Keratinocyte (primary cell): ENCODE results near the gene IL1RL1. TPM values are rescaled to one million over a fixed set of nuclear protein-coding genes. Genes with fewer than 3 reads are reported as not detected.

Experiments
- DNase-seq: peaks from one replicate; pipeline ENCODE4 v3.0.0-alpha.2; 2011; ENCODE audit warnings: low read depth, missing footprints, low spot score
- FAIRE-seq: peaks from 2 replicates; lab custom pipeline; 2011; peaks lifted over from hg19 to GRCh38; lab: Jason Lieb, UNC
- H2AFZ ChIP-seq: 2 replicates; pipeline ENCODE4 v1.6.0; 2012; ENCODE audit warnings: low read length, control low read depth, inconsistent platforms; ENCODE audit not compliant: control insufficient read depth
- H3K27ac ChIP-seq: 2 replicates; pipeline ENCODE4 v1.5.1; 2011; ENCODE audit warnings: low read length; ENCODE audit not compliant: control insufficient read depth, insufficient read depth
- H3K27me3 ChIP-seq: 3 replicates; pipeline ENCODE4 v1.6.0; 2011; ENCODE audit warnings: low read length; ENCODE audit not compliant: control insufficient read depth, insufficient read depth; ENCODE audit errors: extremely low read depth
- H3K36me3 ChIP-seq, 2 experiments: 2 replicates in 1 of 2; 3 replicates in 1 of 2; pipeline ENCODE4 v1.5.1; 2011; ENCODE audit warnings: low read length in 2 of 2, mild to moderate bottlenecking in 1 of 2; ENCODE audit not compliant: control insufficient read depth in 2 of 2, insufficient read depth in 2 of 2; ENCODE audit errors: extremely low read depth in 1 of 2
- H3K4me1 ChIP-seq: 3 replicates; pipeline ENCODE4 v1.5.1; 2011; ENCODE audit warnings: low read length; ENCODE audit not compliant: control insufficient read depth, insufficient read depth; ENCODE audit errors: extremely low read depth
- H3K4me2 ChIP-seq: 3 replicates; pipeline ENCODE4 v1.6.0; 2011; ENCODE audit warnings: low read depth, low read length; ENCODE audit not compliant: control insufficient read depth, insufficient read depth; ENCODE audit errors: extremely low read depth
- H3K4me3 ChIP-seq, 3 experiments: fragments of 200-600 bp in 1 of 3; sonication (generic) in 1 of 3; 2 replicates in 2 of 3; 3 replicates in 1 of 3; pipeline ENCODE4 v1.5.1; 2011 to 2016; ENCODE audit warnings: low read length in 3 of 3, mild to moderate bottlenecking in 3 of 3, control low read depth in 2 of 3, inconsistent platforms in 1 of 3, low read depth in 1 of 3, mixed read lengths in 1 of 3, mixed run types in 1 of 3, moderate library complexity in 1 of 3; ENCODE audit not compliant: control insufficient read depth in 2 of 3, insufficient read depth in 2 of 3; ENCODE audit errors: extremely low read depth in 1 of 3
- H3K79me2 ChIP-seq: 2 replicates; pipeline ENCODE4 v1.6.0; 2012; ENCODE audit warnings: low read length; ENCODE audit not compliant: control insufficient read depth, insufficient read depth
- H3K9ac ChIP-seq: 3 replicates; pipeline ENCODE4 v1.6.0; 2011; ENCODE audit warnings: low read length; ENCODE audit not compliant: control insufficient read depth, insufficient read depth; ENCODE audit errors: extremely low read depth
- H3K9me1 ChIP-seq: 3 replicates; pipeline ENCODE4 v1.6.0; 2011; ENCODE audit warnings: low read length; ENCODE audit not compliant: control insufficient read depth, insufficient read depth; ENCODE audit errors: extremely low read depth
- H3K9me3 ChIP-seq: 2 replicates; pipeline ENCODE4 v1.5.1; 2012; ENCODE audit warnings: low read depth, low read length; ENCODE audit not compliant: control insufficient read depth
- H4K20me1 ChIP-seq: 3 replicates; pipeline ENCODE4 v1.6.0; 2011; ENCODE audit warnings: low read length; ENCODE audit not compliant: control insufficient read depth, insufficient read depth; ENCODE audit errors: extremely low read depth
- CTCF ChIP-seq, 3 experiments: IDR thresholded peaks in 1 of 3; conservative IDR thresholded peaks in 1 of 3; optimal IDR thresholded peaks in 1 of 3; 2 replicates in 2 of 3; 3 replicates in 1 of 3; pipeline versions ENCODE3 to v1.5.1; 2011; ENCODE audit warnings: low read length in 3 of 3, mild to moderate bottlenecking in 3 of 3, moderate library complexity in 2 of 3, control low read depth in 1 of 3, inconsistent platforms in 1 of 3; ENCODE audit not compliant: insufficient read depth in 2 of 3; ENCODE audit errors: extremely low read depth in 1 of 3
- EZH2 ChIP-seq: IDR thresholded peaks from one replicate; pipeline ENCODE4 v1.6.1; 2012; ENCODE audit warnings: inconsistent platforms, mild to moderate bottlenecking, low read length, moderate library complexity
- dilution Hi-C: fragments of 300-500 bp; cut with MboI; formaldehyde crosslinking; loops from one replicate; pipeline ENCODE4 v1.7.0; 2020; ENCODE audit warnings: low sequenced_read_pairs; ENCODE audit not compliant: extremely low pct_ligation_motif_present
- polyA plus RNA-seq, 5 experiments: library from polyadenylated mRNA; depleted of rRNA in 3 of 5; stranded (reverse) in 3 of 5; stranded (forward) in 1 of 5; unstranded in 1 of 5; fragments of >200 nt; gene quantifications; 1 replicate in 1 of 5; 2 replicates in 3 of 5; 3 replicates in 1 of 5; pipeline versions ENCODE4 v1.2.1 to v1.2.3, GENCODE V29; 2011 to 2012; ENCODE audit warnings: missing spikeins in 2 of 5, low read depth in 1 of 5, low replicate concordance in 1 of 5

The IL1RL1 gene
- polyA plus RNA-seq, 1 donor (not counting 4 experiments of a cell fraction or from before 2014, with no cell fraction given), result 0.93 TPM

DNA sequence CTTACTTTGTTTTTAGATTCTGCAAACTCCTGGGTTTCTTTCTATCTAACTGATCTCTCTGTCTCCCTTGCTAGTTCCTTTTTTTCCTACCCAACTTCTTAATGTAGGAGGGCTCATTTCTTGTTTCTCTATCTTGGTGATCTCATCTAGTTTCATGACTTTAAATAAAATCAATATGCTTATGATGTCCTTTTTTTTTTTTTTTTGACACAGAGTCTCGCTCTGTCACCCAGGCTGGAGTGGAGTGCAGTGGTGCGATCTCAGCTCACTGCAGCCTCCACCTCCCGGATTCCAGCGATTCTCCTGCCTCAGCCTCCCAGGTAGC is 42.2 kb upstream of the IL1RL1 start:
- FAIRE-seq (no peak), DNase-seq (no peak)
- H3K4me3 ChIP-seq, result no peak overlapping the region
- no peaks in the 10 kb centered on the region for H3K9me1 ChIP-seq
- H3K4me2 ChIP-seq, result no peak overlapping the region
- no peaks in the 10 kb centered on the region for H4K20me1 ChIP-seq
- TF ChIP-seq CTCF (optimal IDR thresholded peaks at IDR 0.05 in 1 of 3, IDR thresholded peaks at IDR 0.05 in 1 of 3, conservative IDR thresholded peaks at IDR 0.05 in 1 of 3; ENCODE audit: extremely low read depth in 1 of 3, insufficient read depth in 2 of 3, low read length in 3 of 3) (no peak), EZH2 (no peak)
- H3K79me2 ChIP-seq, result no peaks in the 10 kb centered on the region
- no peak overlapping the region for H3K9ac ChIP-seq
- no peaks in the 10 kb centered on the region for H3K36me3 ChIP-seq
- no peaks in the 10 kb centered on the region for H3K4me1 ChIP-seq
- H2AFZ ChIP-seq, result no peak overlapping the region
- H3K9me3 ChIP-seq, result no peaks in the 10 kb centered on the region
- dilution Hi-C loops, result no loop called here
- H3K27ac ChIP-seq, result no peak overlapping the region
- H3K27me3 ChIP-seq, result peaks cover 5% of the 10 kb centered on the region

DNA sequence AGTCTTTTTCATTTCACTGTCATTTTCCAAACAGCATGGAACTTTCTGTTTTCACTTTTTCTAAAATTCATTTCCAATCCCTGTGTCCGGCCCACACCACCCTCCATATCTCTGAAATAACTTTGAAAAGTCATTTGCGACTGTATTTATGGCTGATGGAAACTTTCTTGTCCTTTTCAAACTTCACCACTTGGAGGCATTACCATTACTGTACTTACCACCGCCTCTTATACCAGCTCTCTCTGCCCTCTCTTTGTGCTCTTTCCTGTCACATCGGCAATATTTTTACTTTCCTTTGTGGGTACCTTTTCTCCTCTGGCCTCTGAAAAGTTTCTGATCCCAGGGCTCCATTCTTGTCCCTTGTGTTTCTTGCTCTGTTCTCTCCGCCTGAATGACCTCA is 39.5 kb upstream of the IL1RL1 start:
- no peak overlapping the region for H3K4me2 ChIP-seq
- peaks cover 8% of the 10 kb centered on the region for H3K27me3 ChIP-seq
- H3K4me1 ChIP-seq, result no peaks in the 10 kb centered on the region
- no peaks in the 10 kb centered on the region for H3K9me1 ChIP-seq
- H3K9ac ChIP-seq, result no peak overlapping the region
- dilution Hi-C loops, result no loop called here
- no peaks in the 10 kb centered on the region for H3K36me3 ChIP-seq
- no peak for TF ChIP-seq EZH2
- peak in 1 of 3 experiments; percentile 4 for TF ChIP-seq CTCF (optimal IDR thresholded peaks at IDR 0.05 in 1 of 3, IDR thresholded peaks at IDR 0.05 in 1 of 3, conservative IDR thresholded peaks at IDR 0.05 in 1 of 3; ENCODE audit: extremely low read depth in 1 of 3, insufficient read depth in 2 of 3, low read length in 3 of 3)
- no peak overlapping the region for H2AFZ ChIP-seq
- no peaks in the 10 kb centered on the region for H4K20me1 ChIP-seq
- no peak for FAIRE-seq
- no peak overlapping the region for H3K4me3 ChIP-seq
- no peak for DNase-seq
- no peaks in the 10 kb centered on the region for H3K9me3 ChIP-seq
- no peaks in the 10 kb centered on the region for H3K79me2 ChIP-seq
- H3K27ac ChIP-seq, result no peak overlapping the region
